Subcutaneous adipose tissue (tissue), 4 donors: ENCODE data around the gene EPHA5. TPM values are rescaled to one million over a fixed set of nuclear protein-coding genes. Genes with fewer than 3 reads are reported as not detected.

Source experiments
- total RNA-seq, 4 donors: library from RNA; depleted of rRNA; stranded (reverse); fragments of >200 nt; gene quantifications; one replicate each; pipeline ENCODE4 v1.1.0, GENCODE V29; 2016
- TF ChIP-seq, protein P1 (sequence below): fragments of 450-650 bp; IDR thresholded peaks from one replicate; pipeline ENCODE4 v1.5.1; 2016; ENCODE audit warnings: low read depth, mild to moderate bottlenecking, control low read depth, antibody characterized with exemption, moderate library complexity

The EPHA5 gene
- total RNA-seq, 4 donors from 2014 or later, result 0.44 TPM; not detected in 3

DNA sequence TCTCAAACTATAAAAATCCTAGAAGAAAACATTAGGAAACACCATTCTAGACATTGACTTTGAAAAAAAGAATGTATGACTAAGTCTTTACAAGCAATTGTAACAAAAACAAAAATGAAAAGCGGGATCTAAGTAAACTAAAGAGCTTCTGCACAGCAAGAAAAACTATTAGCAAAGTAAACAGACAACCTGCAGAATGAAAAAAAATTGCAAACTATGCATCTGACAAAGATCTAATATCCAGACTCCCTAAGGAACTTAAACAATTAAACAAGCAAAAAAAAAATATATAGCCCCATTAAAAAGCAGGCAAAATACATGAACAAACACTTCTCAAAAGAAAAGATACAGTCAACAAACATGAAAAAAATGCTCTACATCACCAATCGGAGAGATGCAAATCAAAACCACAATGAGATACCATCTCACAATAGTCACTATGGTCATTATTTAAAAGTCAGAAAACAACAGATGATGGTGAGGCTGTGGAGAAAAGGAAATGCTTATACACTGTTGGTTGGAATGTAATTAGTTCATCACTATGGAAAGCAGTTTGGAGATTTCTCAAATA is 168.1 kb downstream of the EPHA5 start:
- TF ChIP-seq, protein P1, sequence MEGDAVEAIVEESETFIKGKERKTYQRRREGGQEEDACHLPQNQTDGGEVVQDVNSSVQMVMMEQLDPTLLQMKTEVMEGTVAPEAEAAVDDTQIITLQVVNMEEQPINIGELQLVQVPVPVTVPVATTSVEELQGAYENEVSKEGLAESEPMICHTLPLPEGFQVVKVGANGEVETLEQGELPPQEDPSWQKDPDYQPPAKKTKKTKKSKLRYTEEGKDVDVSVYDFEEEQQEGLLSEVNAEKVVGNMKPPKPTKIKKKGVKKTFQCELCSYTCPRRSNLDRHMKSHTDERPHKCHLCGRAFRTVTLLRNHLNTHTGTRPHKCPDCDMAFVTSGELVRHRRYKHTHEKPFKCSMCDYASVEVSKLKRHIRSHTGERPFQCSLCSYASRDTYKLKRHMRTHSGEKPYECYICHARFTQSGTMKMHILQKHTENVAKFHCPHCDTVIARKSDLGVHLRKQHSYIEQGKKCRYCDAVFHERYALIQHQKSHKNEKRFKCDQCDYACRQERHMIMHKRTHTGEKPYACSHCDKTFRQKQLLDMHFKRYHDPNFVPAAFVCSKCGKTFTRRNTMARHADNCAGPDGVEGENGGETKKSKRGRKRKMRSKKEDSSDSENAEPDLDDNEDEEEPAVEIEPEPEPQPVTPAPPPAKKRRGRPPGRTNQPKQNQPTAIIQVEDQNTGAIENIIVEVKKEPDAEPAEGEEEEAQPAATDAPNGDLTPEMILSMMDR, result no peak

DNA sequence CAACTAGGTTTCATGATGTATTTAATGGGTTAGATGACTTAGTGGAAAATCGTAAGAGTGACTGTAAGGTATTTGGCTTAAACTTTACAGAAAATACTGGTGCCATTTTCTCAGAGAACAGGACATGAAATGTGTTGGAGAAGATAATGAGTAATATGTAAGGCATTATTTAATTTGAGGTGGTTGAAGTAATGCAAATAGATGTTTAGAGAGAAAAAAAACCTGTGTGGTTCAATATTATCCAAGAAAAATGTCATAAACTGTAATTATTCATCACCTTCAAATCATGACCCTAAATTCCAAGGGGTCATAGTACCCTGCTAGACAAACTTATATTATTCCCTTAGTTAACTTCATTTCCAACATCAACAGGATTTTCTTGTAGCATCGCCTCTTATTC is 171.7 kb downstream of the EPHA5 start:
- TF ChIP-seq, protein P1, result no peak

DNA sequence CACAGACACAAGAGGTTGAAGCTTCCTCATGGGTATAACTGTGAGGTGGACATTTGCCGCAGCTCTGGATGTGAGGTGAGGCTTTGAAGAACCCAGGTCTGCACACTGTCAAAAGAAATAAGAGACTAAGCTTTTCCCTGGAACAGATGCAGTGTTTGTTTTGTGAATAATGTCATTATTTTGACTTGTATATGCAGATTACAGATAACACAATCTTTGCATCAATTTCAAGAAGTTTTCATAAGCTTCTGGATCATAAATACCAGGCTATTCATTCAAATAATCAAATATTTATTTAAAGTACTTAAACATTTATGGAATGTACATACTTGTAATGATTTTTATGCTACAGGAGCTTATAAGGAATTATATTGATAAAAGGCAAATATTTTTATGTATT is 174.8 kb downstream of the EPHA5 start:
- TF ChIP-seq, protein P1, result no peak

DNA sequence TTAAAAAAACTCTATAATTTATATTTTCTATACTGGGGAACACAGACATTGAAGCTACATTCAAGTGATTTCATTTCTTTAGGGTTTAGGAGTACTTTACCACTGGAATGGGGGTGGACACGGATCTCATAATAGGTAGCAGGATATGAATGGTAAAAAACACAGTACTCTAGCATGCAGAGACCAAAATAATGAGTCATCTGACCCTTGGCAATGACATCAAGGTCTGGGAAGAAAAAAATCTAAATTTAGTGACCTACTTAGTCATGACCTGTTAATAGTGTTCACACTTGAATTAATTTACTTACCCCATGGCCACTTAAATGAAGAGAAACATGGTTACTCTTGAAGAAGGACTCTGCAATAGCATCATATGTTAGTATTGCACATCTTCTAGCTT is 187.9 kb downstream of the EPHA5 start:
- TF ChIP-seq, protein P1, result no peak

DNA sequence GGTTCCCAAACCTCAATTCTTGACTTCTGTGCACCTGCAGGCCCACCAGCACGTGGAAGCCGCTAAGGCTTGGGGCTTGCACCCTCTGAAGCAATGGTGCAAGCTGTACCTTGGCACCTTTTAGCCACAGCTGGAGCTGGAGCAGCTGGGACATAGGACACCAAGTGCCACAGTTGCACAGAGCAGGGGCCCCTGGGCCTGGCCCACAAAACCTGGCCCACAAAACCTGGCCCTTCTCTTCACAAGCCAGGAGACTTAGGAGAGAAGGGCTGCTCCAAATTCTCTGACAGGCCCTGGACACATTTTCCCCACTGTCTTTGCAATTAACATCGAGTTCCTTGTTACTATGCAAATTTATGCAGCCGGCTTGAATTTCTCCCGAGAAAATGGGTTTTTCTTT is 197.8 kb downstream of the EPHA5 start:
- TF ChIP-seq, protein P1, result no peak

DNA sequence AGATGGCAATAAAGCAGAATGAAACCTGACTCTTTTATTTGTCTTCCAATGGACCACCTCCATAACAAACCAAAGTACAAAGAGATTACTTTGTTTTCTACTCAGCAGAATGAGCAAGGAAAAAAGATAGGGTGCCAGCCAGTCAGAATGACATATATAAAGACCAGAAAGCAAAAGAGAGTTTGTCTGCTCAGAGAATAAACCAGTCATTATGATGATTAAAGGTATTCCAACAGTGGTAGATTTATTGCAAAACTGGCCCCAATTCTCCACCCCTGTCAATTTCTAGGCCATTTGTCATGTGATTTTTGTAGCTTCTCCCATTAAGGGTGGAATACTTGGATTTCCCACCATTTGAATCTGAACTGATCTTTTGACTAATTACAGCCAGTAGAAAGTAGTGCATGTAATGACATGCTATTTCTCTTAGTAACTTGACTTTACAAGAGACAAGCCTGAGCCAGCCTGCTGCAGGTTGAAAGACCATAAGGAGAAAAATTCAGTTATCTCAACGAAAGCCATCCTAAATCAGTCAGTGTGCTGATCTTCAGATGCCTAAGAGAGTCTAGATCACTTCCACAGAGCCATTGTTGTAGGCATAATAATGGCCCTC is 203.1 kb downstream of the EPHA5 start:
- TF ChIP-seq, protein P1, result no peak

DNA sequence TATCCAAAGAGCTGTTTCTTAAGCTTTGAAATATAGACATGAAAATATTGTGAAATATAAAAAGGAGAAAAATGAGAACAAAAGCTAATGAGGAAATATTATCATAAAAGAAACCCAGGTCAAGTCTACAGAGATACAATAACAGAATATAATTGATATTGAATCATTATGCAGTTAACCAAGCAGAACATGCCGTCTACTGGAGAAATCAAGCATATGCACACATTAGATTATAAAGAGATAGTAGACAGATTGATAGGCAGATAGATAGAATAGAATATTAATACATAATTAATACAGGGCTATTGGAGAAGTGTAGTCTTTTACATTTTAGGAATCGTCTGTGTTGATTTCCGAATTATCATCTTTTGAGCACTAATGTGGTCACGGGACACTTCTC is 208.5 kb downstream of the EPHA5 start:
- TF ChIP-seq, protein P1, result no peak
